ENCODE measurements around the gene ADAMTS17. TPM values are rescaled to one million over a fixed set of nuclear protein-coding genes. Genes with fewer than 3 reads are reported as not detected.

The ADAMTS17 gene
- total RNA-seq, 4 donors from 2014 or later: 7.2 to 15.1 (median 8.9) TPM

DNA sequence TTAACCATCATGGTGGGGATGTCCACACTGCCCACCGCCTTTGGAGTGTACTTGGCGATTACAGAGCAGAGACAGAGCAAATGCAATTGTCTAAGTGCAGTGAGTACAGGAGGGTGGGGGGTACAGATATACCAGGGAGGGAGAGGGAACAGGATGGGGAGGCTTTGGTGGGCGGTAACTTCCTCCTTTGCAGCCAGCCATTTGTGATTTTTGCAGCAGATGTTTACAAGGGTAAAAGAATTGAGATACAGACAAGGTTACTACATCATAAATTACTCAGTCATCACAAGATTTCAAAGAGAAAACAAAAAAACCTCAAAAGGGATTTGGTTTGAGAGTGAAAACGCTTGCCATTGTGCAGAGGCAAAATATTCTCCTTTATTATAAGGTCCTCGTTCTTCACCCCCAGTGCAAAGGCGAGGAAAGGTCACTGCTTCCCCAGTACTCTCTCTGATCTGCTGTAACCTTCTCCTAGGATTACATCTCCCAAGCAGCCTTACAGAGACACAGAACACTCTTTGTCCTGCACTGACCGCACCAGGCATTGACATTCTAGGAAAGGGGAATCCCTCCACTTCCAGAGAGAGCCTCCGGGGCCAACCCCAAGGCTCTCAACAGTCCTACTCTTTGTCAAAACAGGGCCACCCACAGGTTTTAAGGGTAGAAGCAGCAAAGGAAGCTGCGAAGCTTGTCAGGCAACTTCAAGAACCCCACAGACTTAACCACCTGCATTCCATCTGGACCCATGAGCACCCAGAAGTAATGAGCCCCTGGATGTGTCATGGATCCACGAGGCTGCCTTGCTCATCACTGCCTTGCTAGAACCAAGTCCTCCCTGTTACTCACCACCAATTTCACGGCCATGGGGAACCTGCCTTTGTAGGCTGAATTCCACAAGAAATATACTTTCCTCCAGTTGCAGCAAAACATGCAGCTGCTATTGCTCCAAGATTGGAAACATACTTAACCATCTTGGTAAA lies 117.3 kb downstream of the ADAMTS17 start:
- H3K4me3 ChIP-seq: no peak overlapping the region
- H3K9me3 ChIP-seq: no peaks in the 10 kb centered on the region
- DNase-seq: no peak
- no peaks in the 10 kb centered on the region for H3K4me1 ChIP-seq
- H3K27me3 ChIP-seq: no peaks in the 10 kb centered on the region
- no peak overlapping the region for H3K27ac ChIP-seq
- H3K36me3 ChIP-seq: no peaks in the 10 kb centered on the region
- no peak for TF ChIP-seq POLR2A (IDR thresholded peaks at IDR 0.05)
- TF ChIP-seq, protein P1, sequence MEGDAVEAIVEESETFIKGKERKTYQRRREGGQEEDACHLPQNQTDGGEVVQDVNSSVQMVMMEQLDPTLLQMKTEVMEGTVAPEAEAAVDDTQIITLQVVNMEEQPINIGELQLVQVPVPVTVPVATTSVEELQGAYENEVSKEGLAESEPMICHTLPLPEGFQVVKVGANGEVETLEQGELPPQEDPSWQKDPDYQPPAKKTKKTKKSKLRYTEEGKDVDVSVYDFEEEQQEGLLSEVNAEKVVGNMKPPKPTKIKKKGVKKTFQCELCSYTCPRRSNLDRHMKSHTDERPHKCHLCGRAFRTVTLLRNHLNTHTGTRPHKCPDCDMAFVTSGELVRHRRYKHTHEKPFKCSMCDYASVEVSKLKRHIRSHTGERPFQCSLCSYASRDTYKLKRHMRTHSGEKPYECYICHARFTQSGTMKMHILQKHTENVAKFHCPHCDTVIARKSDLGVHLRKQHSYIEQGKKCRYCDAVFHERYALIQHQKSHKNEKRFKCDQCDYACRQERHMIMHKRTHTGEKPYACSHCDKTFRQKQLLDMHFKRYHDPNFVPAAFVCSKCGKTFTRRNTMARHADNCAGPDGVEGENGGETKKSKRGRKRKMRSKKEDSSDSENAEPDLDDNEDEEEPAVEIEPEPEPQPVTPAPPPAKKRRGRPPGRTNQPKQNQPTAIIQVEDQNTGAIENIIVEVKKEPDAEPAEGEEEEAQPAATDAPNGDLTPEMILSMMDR (IDR thresholded peaks at IDR 0.05): no peak

DNA sequence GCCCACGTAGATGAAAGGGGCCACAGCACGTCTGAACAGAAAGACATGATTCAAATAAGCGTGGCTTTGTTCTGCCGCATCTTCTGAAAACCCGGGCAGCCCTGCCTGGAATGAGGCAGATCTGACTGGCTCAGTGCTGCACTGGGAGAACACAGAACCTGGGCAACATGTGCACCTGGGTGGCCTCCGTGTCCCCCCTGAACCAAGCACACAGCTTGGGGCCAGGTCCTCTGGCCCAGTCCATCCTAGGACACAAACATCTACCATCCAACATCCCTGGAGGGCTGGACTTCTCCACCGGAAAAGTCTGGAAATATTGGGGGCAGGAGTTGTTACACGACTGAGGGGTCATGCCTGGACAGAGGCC lies 119.4 kb downstream of the ADAMTS17 start:
- H3K27ac ChIP-seq: no peak overlapping the region
- DNase-seq: no peak
- H3K27me3 ChIP-seq: no peaks in the 10 kb centered on the region
- no peaks in the 10 kb centered on the region for H3K4me1 ChIP-seq
- TF ChIP-seq, protein P1 (IDR thresholded peaks at IDR 0.05): no peak
- TF ChIP-seq POLR2A (IDR thresholded peaks at IDR 0.05): no peak
- no peaks in the 10 kb centered on the region for H3K9me3 ChIP-seq
- no peak overlapping the region for H3K4me3 ChIP-seq
- no peaks in the 10 kb centered on the region for H3K36me3 ChIP-seq

DNA sequence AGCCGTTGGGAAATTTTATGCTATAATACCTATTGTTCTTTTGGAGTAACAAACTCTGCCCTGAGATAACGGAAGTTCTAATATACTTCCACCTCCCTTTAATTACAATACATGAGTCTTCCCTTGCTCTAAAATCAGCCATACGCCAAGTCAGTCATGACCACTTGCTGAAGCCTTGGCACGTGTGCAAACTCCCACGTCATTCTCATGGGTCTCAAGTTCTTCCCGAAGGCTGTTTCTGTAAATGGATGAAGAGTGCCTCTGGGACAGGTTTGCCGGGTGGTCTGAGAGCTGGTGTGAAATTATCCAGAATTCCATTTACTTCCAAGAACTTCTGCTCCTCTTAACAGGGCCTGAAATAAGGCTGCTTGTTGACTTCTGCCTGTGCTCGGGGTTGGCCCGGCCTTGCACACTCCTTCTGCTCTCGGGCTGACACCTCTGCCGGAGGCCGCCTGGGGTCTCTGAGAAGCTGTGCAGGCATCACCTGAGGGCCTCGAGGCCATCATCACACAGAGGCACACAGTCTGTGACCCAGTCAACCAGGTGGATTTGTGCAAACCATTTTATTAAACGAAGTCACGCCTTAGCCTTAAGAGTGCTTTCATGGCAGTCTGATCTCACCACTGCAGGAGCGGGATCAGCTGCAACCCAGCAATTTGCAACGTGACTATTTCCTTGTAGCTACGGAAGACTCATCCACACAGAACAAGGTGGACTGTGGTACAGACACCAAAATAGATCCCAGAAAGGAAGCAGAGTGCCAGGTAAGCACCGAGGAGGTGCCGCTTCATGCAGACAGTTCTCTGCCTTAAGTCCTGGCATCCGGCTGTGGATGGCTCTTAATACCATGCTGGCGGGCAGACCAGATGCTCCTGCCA lies 120.1 kb downstream of the ADAMTS17 start:
- Histone ChIP-seq H3K27ac (no peak overlapping the region), H3K4me1 (no peaks in the 10 kb centered on the region), H3K36me3 (no peaks in the 10 kb centered on the region), H3K27me3 (no peaks in the 10 kb centered on the region), H3K4me3 (no peak overlapping the region), H3K9me3 (no peaks in the 10 kb centered on the region)
- no peak for DNase-seq
- TF ChIP-seq POLR2A (IDR thresholded peaks at IDR 0.05): no peak
- TF ChIP-seq, protein P1 (IDR thresholded peaks at IDR 0.05): no peak

GRCh38 chr15:100220058-100220768 lies 121.6 kb downstream of the ADAMTS17 start:
- no peak overlapping the region for H3K4me3 ChIP-seq
- H3K9me3 ChIP-seq: no peaks in the 10 kb centered on the region
- H3K36me3 ChIP-seq: no peaks in the 10 kb centered on the region
- H3K4me1 ChIP-seq: no peaks in the 10 kb centered on the region
- no peak for DNase-seq
- TF ChIP-seq, protein P1 (IDR thresholded peaks at IDR 0.05): no peak
- TF ChIP-seq POLR2A (IDR thresholded peaks at IDR 0.05): no peak
- no peaks in the 10 kb centered on the region for H3K27me3 ChIP-seq
- H3K27ac ChIP-seq: no peak overlapping the region

- H3K9me3 ChIP-seq: no peaks in the 10 kb centered on the region
- DNase-seq: no peak
- no peaks in the 10 kb centered on the region for H3K27me3 ChIP-seq
- TF ChIP-seq, protein P1 (IDR thresholded peaks at IDR 0.05): no peak
- no peak for TF ChIP-seq POLR2A (IDR thresholded peaks at IDR 0.05)
- H3K4me1 ChIP-seq: no peaks in the 10 kb centered on the region
- H3K27ac ChIP-seq: no peak overlapping the region
- H3K4me3 ChIP-seq: no peak overlapping the region
- no peaks in the 10 kb centered on the region for H3K36me3 ChIP-seq
These were observed 123.3 kb downstream of the ADAMTS17 start for GRCh38 chr15:100218434-100218833.
